ENCODE measurements around the gene PLGRKT. TPM values are rescaled to one million over a fixed set of nuclear protein-coding genes. Genes with fewer than 3 reads are reported as not detected.

The PLGRKT gene
- total RNA-seq, 1 experiment from 2014 or later, result 30.9 TPM

- H3K4me3 ChIP-seq (ENCODE audit: low read depth, low read length, poor library complexity, severe bottlenecking), result no peak overlapping the region
- CTCF ChIA-PET, result no interaction called here
- no peak for DNase-seq (ENCODE audit: low spot score)
- no peak overlapping the region for H3K27ac ChIP-seq (ENCODE audit: low read depth, low read length, poor library complexity, severe bottlenecking)
- no peaks in the 10 kb centered on the region for H3K4me1 ChIP-seq (ENCODE audit: insufficient read depth, low read length, poor library complexity, severe bottlenecking)
- TF ChIP-seq EZH2 (IDR thresholded peaks at IDR 0.05; ENCODE audit: borderline replicate concordance, low read depth, low read length, poor library complexity, severe bottlenecking) (no peak), CTCF (conservative IDR thresholded peaks at IDR 0.05; ENCODE audit: low read depth, low read length) (no peak)
- intact Hi-C loops (cut with micrococcal nuclease; ENCODE audit: unreplicated experiment), result no loop called here
- POLR2A ChIA-PET (ENCODE audit: low non-redundant PET), result no interaction called here
- BruUV-seq (replicated peaks), result no TSS peak
- H3K9me3 ChIP-seq (ENCODE audit: low read depth, low read length, poor library complexity, severe bottlenecking), result no peaks in the 10 kb centered on the region
- H3K27me3 ChIP-seq (replicated peaks; ENCODE audit: insufficient read depth, low read depth, low read length, poor library complexity), result no peaks in the 10 kb centered on the region
- no peaks in the 10 kb centered on the region for H3K36me3 ChIP-seq (ENCODE audit: insufficient read depth, low read length, poor library complexity, severe bottlenecking)
These were observed 44.2 kb downstream of the PLGRKT start for GRCh38 chr9:5393497-5393896.

GRCh38 chr9:5392285-5392684 lies 45.4 kb downstream of the PLGRKT start:
- Histone ChIP-seq H3K27me3 (replicated peaks; ENCODE audit: insufficient read depth, low read depth, low read length, poor library complexity) (no peaks in the 10 kb centered on the region), H3K36me3 (ENCODE audit: insufficient read depth, low read length, poor library complexity, severe bottlenecking) (no peaks in the 10 kb centered on the region), H3K4me1 (ENCODE audit: insufficient read depth, low read length, poor library complexity, severe bottlenecking) (no peaks in the 10 kb centered on the region), H3K9me3 (ENCODE audit: low read depth, low read length, poor library complexity, severe bottlenecking) (no peaks in the 10 kb centered on the region), H3K4me3 (ENCODE audit: low read depth, low read length, poor library complexity, severe bottlenecking) (no peak overlapping the region), H3K27ac (ENCODE audit: low read depth, low read length, poor library complexity, severe bottlenecking) (no peak overlapping the region)
- TF ChIP-seq CTCF (conservative IDR thresholded peaks at IDR 0.05; ENCODE audit: low read depth, low read length) (no peak), EZH2 (IDR thresholded peaks at IDR 0.05; ENCODE audit: borderline replicate concordance, low read depth, low read length, poor library complexity, severe bottlenecking) (no peak)
- ChIA-PET POLR2A (ENCODE audit: low non-redundant PET) (no interaction called here), CTCF (no interaction called here)
- no TSS peak for BruUV-seq (replicated peaks)
- intact Hi-C loops (cut with micrococcal nuclease; ENCODE audit: unreplicated experiment), result no loop called here
- DNase-seq (ENCODE audit: low spot score), result no peak

- peak; percentile 46 for DNase-seq (ENCODE audit: low spot score)
- ChIA-PET CTCF (no interaction called here), POLR2A (ENCODE audit: low non-redundant PET) (no interaction called here)
- no peaks in the 10 kb centered on the region for H3K27me3 ChIP-seq (replicated peaks; ENCODE audit: insufficient read depth, low read depth, low read length, poor library complexity)
- H3K27ac ChIP-seq (ENCODE audit: low read depth, low read length, poor library complexity, severe bottlenecking), result no peak overlapping the region
- no peaks in the 10 kb centered on the region for H3K4me1 ChIP-seq (ENCODE audit: insufficient read depth, low read length, poor library complexity, severe bottlenecking)
- intact Hi-C loops (cut with micrococcal nuclease; ENCODE audit: unreplicated experiment), result no loop called here
- no peak overlapping the region for H3K4me3 ChIP-seq (ENCODE audit: low read depth, low read length, poor library complexity, severe bottlenecking)
- TF ChIP-seq EZH2 (IDR thresholded peaks at IDR 0.05; ENCODE audit: borderline replicate concordance, low read depth, low read length, poor library complexity, severe bottlenecking), result no peak
- H3K9me3 ChIP-seq (ENCODE audit: low read depth, low read length, poor library complexity, severe bottlenecking), result no peaks in the 10 kb centered on the region
- BruUV-seq (replicated peaks), result no TSS peak
- H3K36me3 ChIP-seq (ENCODE audit: insufficient read depth, low read length, poor library complexity, severe bottlenecking), result no peaks in the 10 kb centered on the region
These were observed 48.5 kb downstream of the PLGRKT start for GRCh38 chr9:5389109-5389732.
